Anterior cingulate cortex (tissue), 58 donors: ENCODE results near the gene BRIP1.

Source experiments
- DNase-seq, 58 donors: peaks; one replicate each; lab custom pipeline; 2025; lab: John Stamatoyannopoulos, UW

Gene BRIP1

DNA sequence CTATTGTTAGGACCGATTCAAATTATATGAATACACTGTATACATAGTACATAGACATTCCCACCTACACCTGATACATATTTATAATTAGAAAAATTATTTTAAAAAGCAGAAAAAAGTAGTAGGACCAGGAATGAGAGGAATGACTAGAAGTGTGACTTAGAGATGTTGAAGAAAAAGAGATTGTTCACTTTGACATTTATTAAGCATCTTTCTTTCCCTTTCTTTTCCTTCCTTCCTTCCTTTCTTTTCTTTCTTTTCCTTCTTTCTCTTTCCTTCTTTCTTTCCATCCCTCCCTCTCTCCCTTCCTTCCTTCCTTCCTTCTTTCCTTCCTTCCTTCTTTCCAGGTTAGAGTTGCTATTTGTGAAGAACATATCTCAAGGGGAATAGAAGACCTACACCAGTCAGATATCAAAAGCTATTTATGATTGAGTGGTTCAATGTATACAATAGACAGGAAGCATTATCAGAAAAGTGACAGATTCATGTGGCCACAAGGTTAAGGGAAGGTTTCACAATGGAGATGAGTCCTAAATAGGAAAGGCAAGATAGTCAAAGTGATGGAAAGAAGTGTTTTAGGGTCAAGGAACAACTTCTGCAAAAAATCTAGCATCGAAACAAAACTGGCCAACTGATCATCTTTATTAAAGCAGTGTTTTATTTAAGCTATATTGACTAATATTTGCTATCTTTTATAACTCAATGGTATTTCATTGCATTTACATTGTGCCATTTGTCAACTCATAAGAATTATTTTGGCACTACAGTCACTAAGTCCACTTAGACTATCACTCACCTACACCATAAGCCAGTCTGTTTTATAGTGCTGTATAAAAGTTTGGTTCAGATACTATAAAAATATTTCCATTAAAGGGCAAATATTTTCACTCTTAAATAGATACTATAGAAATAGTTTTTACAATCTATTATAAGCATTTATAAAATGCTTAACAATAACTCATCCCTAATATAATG is 218.2 kb downstream of the BRIP1 start:
- no peak for DNase-seq

DNA sequence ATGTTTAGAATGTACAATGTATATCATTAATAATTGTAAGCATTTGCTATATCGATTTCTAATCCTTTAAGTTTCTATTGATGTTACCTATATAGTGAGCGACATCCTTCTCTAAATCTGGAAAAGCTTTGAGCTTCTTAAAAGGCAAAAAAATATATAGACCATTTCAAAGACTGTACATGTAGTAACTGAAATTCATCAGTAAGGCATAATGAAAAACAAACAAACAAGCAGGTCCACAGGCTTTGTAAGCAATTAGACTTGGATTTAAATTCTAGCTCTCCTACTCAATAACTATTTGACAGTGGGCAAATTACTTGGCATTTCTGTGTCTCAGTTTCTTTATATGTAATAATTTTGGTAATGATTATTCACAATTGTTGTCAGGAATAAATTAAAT is 220.6 kb downstream of the BRIP1 start:
- no peak for DNase-seq

- no peak for DNase-seq
These were observed 221.6 kb downstream of the BRIP1 start for GRCh38 chr17:61641715-61642114.

DNA sequence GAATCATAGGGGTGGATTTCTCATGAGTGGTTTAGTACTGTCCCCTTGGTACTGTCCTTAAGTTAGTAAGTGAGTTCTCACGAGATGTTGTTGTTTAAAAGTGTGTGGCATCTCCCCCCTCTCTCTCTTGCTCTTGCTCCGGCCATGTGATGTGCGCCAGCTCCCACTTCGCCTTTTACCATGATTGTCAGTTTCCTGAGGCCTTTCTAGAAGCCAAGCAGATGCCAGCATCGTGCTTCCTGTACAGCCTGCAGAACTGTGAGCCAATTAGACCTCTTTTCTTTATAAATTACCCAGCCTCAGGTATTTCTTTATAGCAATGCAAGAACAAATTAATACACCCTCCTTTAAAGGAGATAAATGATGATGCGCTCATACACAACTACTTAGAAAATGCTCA is 222.2 kb downstream of the BRIP1 start:
- no peak for DNase-seq

GRCh38 chr17:61639818-61640217 is 223.5 kb downstream of the BRIP1 start:
- DNase-seq: no peak

DNA sequence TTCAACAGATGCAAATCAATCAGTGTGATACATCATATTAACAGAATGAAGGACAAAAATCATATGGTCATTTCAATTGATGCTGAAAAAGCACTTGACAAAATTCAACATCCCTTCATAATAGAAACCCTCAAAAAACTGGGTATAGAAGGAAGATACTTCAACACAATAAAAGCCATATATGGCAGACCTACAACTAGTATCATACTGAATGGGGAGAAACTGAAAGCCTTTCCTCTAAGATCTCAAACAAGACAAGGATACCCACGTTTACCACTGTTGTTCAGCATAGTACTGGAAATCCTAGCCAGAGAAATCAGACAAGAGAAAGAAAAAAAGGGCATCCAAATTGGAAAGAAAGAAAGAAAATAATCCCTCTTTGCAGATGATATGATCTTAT is 225.2 kb downstream of the BRIP1 start:
- DNase-seq: no peak

DNA sequence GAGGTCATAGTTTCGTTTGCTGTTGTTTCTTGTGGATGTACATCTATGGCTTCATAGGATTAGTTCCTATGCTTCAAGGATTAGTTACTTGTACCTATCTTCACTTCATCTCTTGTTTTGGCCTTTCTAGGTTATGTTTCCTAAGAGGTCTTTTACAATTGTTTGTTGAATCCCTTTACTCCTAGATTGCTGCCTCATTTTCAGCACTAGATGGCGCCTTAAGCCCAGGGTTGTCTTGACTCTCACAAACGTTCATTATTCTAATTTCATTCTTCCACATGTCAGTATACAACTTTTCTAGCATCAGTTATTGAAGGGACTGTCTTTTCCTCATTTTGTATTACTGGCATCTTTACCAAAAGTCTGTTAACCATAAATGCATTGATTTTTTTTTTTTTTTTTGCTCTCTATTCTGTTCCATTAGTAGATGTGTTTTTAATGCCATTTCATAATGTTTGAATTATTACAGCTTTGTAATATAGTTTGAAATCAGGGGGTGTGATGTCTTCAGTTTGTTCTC is 227.4 kb downstream of the BRIP1 start:
- DNase-seq: peak in 1 of 58 donors; percentile 4

- no peak for DNase-seq
These were observed 228.3 kb downstream of the BRIP1 start for GRCh38 chr17:61634942-61635538.

DNA sequence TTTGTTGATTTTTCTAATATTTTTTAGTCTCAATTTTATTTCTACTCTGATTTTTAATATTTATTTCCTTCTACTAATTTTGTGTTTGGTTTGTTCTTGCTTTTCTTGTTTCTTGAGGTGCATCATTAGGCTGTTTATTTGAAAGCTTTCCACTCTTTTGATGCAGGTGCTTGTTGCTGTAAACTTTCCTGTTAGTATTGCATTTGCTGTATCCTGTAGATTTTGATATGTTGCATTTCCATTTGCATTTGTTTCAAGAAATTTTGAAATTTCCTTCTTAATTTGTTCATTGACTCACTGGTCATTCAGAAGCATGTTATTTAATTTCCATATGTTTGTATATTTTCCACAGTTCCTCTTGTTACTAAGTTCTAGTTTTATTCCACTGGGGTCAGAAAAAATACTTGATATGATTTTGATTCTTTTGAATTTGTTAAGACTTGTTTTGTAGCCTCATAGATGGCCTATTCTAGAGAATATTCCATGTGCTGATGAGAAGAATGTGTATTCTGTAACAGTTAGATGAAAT is 229.3 kb downstream of the BRIP1 start:
- DNase-seq: no peak

DNA sequence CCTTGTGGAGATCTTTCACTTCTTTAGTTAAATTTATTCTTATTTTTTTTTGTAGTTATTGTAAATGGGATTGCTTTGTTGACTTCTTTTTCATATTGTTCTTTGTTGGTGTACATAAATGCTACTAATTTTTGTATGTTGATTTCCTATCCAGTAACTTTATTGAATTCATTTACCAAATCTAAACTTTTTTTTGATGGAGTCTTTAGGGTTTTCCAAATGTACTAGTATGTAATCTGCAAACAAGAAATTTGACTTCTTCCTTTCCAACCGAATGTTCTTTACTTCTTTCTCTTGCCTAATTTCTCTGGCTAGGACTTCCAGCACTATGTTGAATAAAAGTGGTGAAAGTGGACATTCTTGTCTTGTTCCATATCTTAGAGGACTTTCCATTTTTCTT is 230.5 kb downstream of the BRIP1 start:
- DNase-seq: no peak

GRCh38 chr17:61631800-61632199 is 231.5 kb downstream of the BRIP1 start:
- DNase-seq: no peak
